ENCODE results near the gene APBA1.

APBA1 gene

DNA sequence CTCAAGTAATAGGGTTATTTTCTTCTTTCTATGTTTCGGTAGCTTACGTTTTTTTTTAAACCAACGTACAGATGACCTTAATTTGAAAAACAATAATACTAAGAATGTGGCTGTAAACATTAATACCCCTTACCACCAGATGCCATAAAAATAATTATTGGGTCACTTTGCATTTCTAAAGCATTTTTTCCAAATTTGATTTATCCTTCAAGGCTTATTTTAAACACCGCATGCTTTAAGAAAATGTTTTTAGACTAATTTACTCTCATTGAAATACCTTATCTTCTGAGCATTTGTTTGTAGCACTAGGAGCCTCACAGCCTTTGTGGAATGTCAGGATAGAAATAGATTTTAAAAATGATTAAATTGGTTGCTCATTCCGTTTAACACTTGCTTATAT is 5.8 kb upstream of the APBA1 start:
- H3K4me3 ChIP-seq (ENCODE audit: low read depth in 1 of 2, low read length in 2 of 2), result no peak overlapping the region
- H3K36me3 ChIP-seq (ENCODE audit: control insufficient read depth in 1 of 2, insufficient read depth in 2 of 2, low read length in 2 of 2), result no peaks in the 10 kb centered on the region
- H3K27ac ChIP-seq (ENCODE audit: low read length), result no peak overlapping the region

DNA sequence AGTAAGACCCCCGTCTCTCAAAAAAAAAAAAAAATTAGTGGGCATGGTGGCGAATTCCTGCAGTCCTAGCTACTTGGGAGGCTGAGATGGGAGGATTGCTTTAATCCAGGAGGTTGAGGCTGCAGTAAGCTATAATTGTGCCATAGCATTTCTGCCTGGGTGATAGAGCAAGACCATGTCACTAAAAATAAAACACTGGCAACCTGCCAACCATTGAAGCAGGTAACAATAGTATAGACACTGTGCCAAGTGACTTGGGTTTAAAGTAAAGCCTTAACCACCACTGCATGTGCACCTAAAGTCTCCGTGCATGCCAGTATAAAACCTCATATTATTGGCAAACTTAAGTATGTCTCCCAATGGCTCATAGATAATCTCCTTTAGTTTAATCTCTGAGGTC is 3.4 kb upstream of the APBA1 start:
- no peak overlapping the region for H3K27ac ChIP-seq (ENCODE audit: low read length)
- no peaks in the 10 kb centered on the region for H3K9me3 ChIP-seq (ENCODE audit: control insufficient read depth in 1 of 2, low read length in 2 of 2)
- no peaks in the 10 kb centered on the region for H3K36me3 ChIP-seq (ENCODE audit: control insufficient read depth in 1 of 2, insufficient read depth in 2 of 2, low read length in 2 of 2)
- H3K27me3 ChIP-seq (ENCODE audit: low read depth, low read length), result no peaks in the 10 kb centered on the region
- H3K4me3 ChIP-seq (ENCODE audit: low read depth in 1 of 2, low read length in 2 of 2), result no peak overlapping the region
- H3K4me1 ChIP-seq (ENCODE audit: control insufficient read depth in 1 of 2, insufficient read depth in 2 of 2, low read length in 2 of 2), result peaks cover 0 to 18% of the 10 kb centered on the region in 2 donors

More for the DNA sequence above, 5.8 kb upstream of the APBA1 start:
- Histone ChIP-seq H3K4me1 (ENCODE audit: control insufficient read depth in 1 of 2, insufficient read depth in 2 of 2, low read length in 2 of 2) (peaks cover 0 to 6% of the 10 kb centered on the region in 2 donors), H3K27me3 (ENCODE audit: low read depth, low read length) (no peaks in the 10 kb centered on the region), H3K9me3 (ENCODE audit: control insufficient read depth in 1 of 2, low read length in 2 of 2) (no peaks in the 10 kb centered on the region)

GRCh38 chr9:69674716-69675438 is 2.7 kb upstream of the APBA1 start:
- Histone ChIP-seq H3K4me1 (ENCODE audit: control insufficient read depth in 1 of 2, insufficient read depth in 2 of 2, low read length in 2 of 2) (peaks cover 0 to 19% of the 10 kb centered on the region in 2 donors), H3K27me3 (ENCODE audit: low read depth, low read length) (no peaks in the 10 kb centered on the region), H3K4me3 (ENCODE audit: low read depth in 1 of 2, low read length in 2 of 2) (no peak overlapping the region), H3K27ac (ENCODE audit: low read length) (no peak overlapping the region), H3K9me3 (ENCODE audit: control insufficient read depth in 1 of 2, low read length in 2 of 2) (no peaks in the 10 kb centered on the region), H3K36me3 (ENCODE audit: control insufficient read depth in 1 of 2, insufficient read depth in 2 of 2, low read length in 2 of 2) (no peaks in the 10 kb centered on the region)

DNA sequence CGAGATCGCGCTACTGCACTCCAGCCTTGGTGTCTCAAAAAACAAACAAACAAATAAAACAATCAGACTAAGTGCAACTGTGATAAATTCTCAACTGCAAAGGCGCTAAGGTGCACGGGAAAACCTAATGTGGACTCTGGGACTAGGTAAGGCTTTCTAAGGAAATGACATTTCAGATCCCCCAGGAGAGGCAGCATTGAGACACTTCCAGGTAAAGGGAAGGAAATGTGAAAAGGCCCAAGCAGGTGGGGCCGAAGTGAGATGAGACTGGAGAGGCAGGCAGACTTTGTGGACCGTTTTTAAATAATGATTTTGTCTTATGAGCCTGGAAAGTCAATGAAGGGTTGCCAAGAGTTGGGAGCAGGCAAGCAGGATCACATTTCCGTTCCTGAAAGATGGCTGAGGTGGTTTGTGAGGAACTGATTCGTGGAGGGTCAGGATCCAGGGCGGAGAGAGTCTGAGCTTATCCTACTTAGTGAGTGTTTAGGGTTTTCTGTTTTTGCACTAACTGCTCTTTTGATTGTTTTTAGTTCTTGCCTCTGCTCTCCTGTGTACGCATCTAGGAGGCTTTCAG is 2.0 kb upstream of the APBA1 start:
- no peak overlapping the region for H3K27ac ChIP-seq (ENCODE audit: low read length)
- no peaks in the 10 kb centered on the region for H3K27me3 ChIP-seq (ENCODE audit: low read depth, low read length)
- no peaks in the 10 kb centered on the region for H3K9me3 ChIP-seq (ENCODE audit: control insufficient read depth in 1 of 2, low read length in 2 of 2)
- peaks cover 0 to 19% of the 10 kb centered on the region in 2 donors for H3K4me1 ChIP-seq (ENCODE audit: control insufficient read depth in 1 of 2, insufficient read depth in 2 of 2, low read length in 2 of 2)
- H3K4me3 ChIP-seq (ENCODE audit: low read depth in 1 of 2, low read length in 2 of 2), result no peak overlapping the region
- no peaks in the 10 kb centered on the region for H3K36me3 ChIP-seq (ENCODE audit: control insufficient read depth in 1 of 2, insufficient read depth in 2 of 2, low read length in 2 of 2)

- H3K4me1 ChIP-seq (ENCODE audit: control insufficient read depth in 1 of 2, insufficient read depth in 2 of 2, low read length in 2 of 2), result peaks cover 0 to 19% of the 10 kb centered on the region in 2 donors
- no peak overlapping the region for H3K27ac ChIP-seq (ENCODE audit: low read length)
- peak overlapping the region; percentile 67 to 91 for H3K4me3 ChIP-seq (ENCODE audit: low read depth in 1 of 2, low read length in 2 of 2)
- H3K27me3 ChIP-seq (ENCODE audit: low read depth, low read length), result no peaks in the 10 kb centered on the region
- H3K36me3 ChIP-seq (ENCODE audit: control insufficient read depth in 1 of 2, insufficient read depth in 2 of 2, low read length in 2 of 2), result no peaks in the 10 kb centered on the region
- no peaks in the 10 kb centered on the region for H3K9me3 ChIP-seq (ENCODE audit: control insufficient read depth in 1 of 2, low read length in 2 of 2)
Observed at GRCh38 chr9:69673311-69673640, 1.1 kb upstream of the APBA1 start.

- Histone ChIP-seq H3K4me1 (ENCODE audit: control insufficient read depth in 1 of 2, insufficient read depth in 2 of 2, low read length in 2 of 2) (peaks cover 0 to 19% of the 10 kb centered on the region in 2 donors), H3K27me3 (ENCODE audit: low read depth, low read length) (no peaks in the 10 kb centered on the region), H3K4me3 (ENCODE audit: low read depth in 1 of 2, low read length in 2 of 2) (peak overlapping the region; percentile 67 to 91), H3K27ac (ENCODE audit: low read length) (no peak overlapping the region), H3K9me3 (ENCODE audit: control insufficient read depth in 1 of 2, low read length in 2 of 2) (no peaks in the 10 kb centered on the region), H3K36me3 (ENCODE audit: control insufficient read depth in 1 of 2, insufficient read depth in 2 of 2, low read length in 2 of 2) (no peaks in the 10 kb centered on the region)
Observed at GRCh38 chr9:69672596-69673310, 582 bp upstream of the APBA1 start.

DNA sequence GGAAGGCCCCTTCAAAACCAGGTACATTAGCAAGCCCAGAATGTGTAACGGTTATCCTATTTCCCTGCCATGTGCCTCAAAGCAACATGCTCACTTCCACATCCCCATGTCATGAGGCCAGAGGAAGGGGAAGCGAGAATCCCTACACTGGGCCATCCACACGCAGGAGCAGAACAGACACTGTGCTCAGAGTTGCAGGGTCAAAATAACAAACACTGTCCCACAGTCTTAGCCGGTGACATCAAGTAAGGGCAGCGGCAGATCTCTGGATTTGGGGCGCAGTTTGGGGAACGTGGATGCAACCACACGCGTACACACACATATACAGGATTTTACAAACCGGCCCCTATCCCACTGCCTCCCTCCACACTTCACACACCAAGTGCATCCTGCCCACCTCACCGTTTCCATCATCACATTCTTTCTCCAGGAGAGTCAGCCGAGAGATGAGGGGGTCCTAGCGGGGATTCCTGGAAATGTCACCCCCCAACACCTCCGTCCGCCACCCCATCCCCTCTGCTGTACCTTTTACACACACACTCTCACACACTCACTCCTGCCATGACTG is 776 bp downstream of the APBA1 start:
- no peaks in the 10 kb centered on the region for H3K27me3 ChIP-seq (ENCODE audit: low read depth, low read length)
- H3K27ac ChIP-seq (ENCODE audit: low read length), result no peak overlapping the region
- peak overlapping the region; percentile 41 to 83 for H3K4me3 ChIP-seq (ENCODE audit: low read depth in 1 of 2, low read length in 2 of 2)
- H3K9me3 ChIP-seq (ENCODE audit: control insufficient read depth in 1 of 2, low read length in 2 of 2), result no peaks in the 10 kb centered on the region
- H3K4me1 ChIP-seq (ENCODE audit: control insufficient read depth in 1 of 2, insufficient read depth in 2 of 2, low read length in 2 of 2), result peaks cover 0 to 19% of the 10 kb centered on the region in 2 donors
- H3K36me3 ChIP-seq (ENCODE audit: control insufficient read depth in 1 of 2, insufficient read depth in 2 of 2, low read length in 2 of 2), result no peaks in the 10 kb centered on the region

DNA sequence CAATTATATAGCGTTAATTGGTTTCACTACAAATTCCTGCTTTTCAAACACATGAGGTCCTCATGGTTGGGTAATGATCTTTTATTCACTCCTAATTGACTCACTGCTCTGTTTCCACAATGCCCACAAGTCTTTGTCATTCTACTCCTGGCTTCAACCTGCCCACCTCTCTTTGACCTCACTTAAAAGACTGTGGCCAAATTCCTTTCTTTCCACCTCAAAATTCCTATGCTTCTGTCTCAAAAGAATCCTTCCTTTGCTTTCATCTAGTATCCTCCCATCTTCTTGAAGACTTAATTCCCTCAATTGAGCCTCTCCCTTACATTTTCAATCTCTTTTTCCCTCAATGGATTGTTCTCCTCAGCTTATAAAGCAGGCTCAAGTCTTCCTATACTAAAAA is 4.9 kb downstream of the APBA1 start:
- Histone ChIP-seq H3K4me1 (ENCODE audit: control insufficient read depth in 1 of 2, insufficient read depth in 2 of 2, low read length in 2 of 2) (peaks cover 0 to 12% of the 10 kb centered on the region in 2 donors), H3K9me3 (ENCODE audit: control insufficient read depth in 1 of 2, low read length in 2 of 2) (no peaks in the 10 kb centered on the region), H3K27ac (ENCODE audit: low read length) (no peak overlapping the region), H3K36me3 (ENCODE audit: control insufficient read depth in 1 of 2, insufficient read depth in 2 of 2, low read length in 2 of 2) (no peaks in the 10 kb centered on the region), H3K4me3 (ENCODE audit: low read depth in 1 of 2, low read length in 2 of 2) (no peak overlapping the region), H3K27me3 (ENCODE audit: low read depth, low read length) (no peaks in the 10 kb centered on the region)

GRCh38 chr9:69660304-69660703 is 11.9 kb downstream of the APBA1 start:
- no peak overlapping the region for H3K4me3 ChIP-seq (ENCODE audit: low read depth in 1 of 2, low read length in 2 of 2)
- no peaks in the 10 kb centered on the region for H3K36me3 ChIP-seq (ENCODE audit: control insufficient read depth in 1 of 2, insufficient read depth in 2 of 2, low read length in 2 of 2)
- no peaks in the 10 kb centered on the region for H3K4me1 ChIP-seq (ENCODE audit: control insufficient read depth in 1 of 2, insufficient read depth in 2 of 2, low read length in 2 of 2)
- no peaks in the 10 kb centered on the region for H3K9me3 ChIP-seq (ENCODE audit: control insufficient read depth in 1 of 2, low read length in 2 of 2)
- no peak overlapping the region for H3K27ac ChIP-seq (ENCODE audit: low read length)
- no peaks in the 10 kb centered on the region for H3K27me3 ChIP-seq (ENCODE audit: low read depth, low read length)

DNA sequence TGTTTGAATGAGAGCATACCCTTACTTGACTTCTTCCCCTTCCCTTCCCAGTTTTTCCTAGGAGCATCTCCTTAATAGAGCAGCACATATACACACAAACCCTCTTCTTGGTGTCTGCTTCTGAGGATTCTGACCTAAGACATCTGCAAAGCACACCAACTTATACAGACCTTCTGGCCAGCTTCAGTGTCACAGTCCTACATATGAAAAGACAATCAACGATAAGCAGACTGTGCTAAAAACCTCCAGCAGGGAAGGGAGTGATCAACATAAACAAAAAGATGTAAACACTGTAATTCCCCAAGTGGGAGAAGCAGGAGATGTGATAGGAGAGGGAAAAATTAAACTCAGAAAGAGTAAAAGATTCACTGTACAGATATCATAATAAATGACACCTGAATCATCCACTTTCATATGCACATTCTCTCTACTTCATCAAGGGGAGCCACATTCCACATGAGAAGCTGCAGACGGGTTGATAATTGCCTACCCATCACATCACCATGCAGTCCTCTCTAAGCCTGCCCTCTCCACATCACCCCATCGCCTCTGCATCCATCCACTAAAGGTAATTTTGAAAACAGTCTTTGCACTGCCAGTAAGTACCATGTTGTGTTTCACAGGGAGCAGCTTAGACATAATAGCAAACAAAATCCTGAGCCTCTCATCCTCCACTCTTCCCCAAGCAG is 13.0 kb downstream of the APBA1 start:
- Histone ChIP-seq H3K9me3 (ENCODE audit: control insufficient read depth in 1 of 2, low read length in 2 of 2) (no peaks in the 10 kb centered on the region), H3K36me3 (ENCODE audit: control insufficient read depth in 1 of 2, insufficient read depth in 2 of 2, low read length in 2 of 2) (no peaks in the 10 kb centered on the region), H3K4me3 (ENCODE audit: low read depth in 1 of 2, low read length in 2 of 2) (no peak overlapping the region), H3K27ac (ENCODE audit: low read length) (no peak overlapping the region), H3K27me3 (ENCODE audit: low read depth, low read length) (no peaks in the 10 kb centered on the region), H3K4me1 (ENCODE audit: control insufficient read depth in 1 of 2, insufficient read depth in 2 of 2, low read length in 2 of 2) (no peaks in the 10 kb centered on the region)

GRCh38 chr9:69657269-69657668 is 14.9 kb downstream of the APBA1 start:
- Histone ChIP-seq H3K4me1 (ENCODE audit: control insufficient read depth in 1 of 2, insufficient read depth in 2 of 2, low read length in 2 of 2) (no peaks in the 10 kb centered on the region), H3K27ac (ENCODE audit: low read length) (no peak overlapping the region), H3K4me3 (ENCODE audit: low read depth in 1 of 2, low read length in 2 of 2) (no peak overlapping the region), H3K36me3 (ENCODE audit: control insufficient read depth in 1 of 2, insufficient read depth in 2 of 2, low read length in 2 of 2) (no peaks in the 10 kb centered on the region), H3K9me3 (ENCODE audit: control insufficient read depth in 1 of 2, low read length in 2 of 2) (no peaks in the 10 kb centered on the region), H3K27me3 (ENCODE audit: low read depth, low read length) (no peaks in the 10 kb centered on the region)

Measured in muscle layer of duodenum (tissue), 2 donors.